GM19468 (cell line): ENCODE measurements around the gene C11orf52.

Source experiments
- ATAC-seq: cut with Tn5 transposase; IDR thresholded peaks from one replicate; pipeline ENCODE4 v1.9.1; 2021; ENCODE audit warnings: mild to moderate bottlenecking, moderate library complexity, moderate number of reproducible peaks; ENCODE audit not compliant: unreplicated experiment; ENCODE audit errors: extremely low read depth

Gene C11orf52

GRCh38 chr11:111935317-111936039 lies 16.8 kb downstream of the C11orf52 start:
- no peak for ATAC-seq

DNA sequence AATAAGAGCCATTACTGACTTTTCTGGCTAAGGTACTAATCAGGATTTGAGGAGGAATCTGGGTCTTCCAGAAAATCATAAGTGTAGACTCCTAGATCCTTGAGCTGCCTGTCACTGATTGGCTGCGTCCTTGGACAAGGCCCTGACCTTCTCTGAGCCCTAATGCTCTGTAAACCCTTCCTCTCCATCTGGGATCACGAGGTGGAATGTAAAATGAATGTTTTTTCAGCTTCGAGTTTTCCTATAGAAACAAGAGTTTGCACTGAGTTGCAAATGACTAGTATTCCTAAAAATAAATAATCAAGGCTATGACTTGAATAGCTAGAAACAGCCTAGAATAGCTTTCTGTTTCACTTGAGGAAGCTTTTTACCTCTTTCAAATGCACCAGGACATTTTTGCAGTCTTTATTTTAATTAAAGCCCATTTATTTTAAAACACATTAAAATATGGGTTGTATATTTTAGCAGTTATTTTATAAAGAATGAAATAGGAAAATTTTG lies 17.4 kb downstream of the C11orf52 start:
- no peak for ATAC-seq

DNA sequence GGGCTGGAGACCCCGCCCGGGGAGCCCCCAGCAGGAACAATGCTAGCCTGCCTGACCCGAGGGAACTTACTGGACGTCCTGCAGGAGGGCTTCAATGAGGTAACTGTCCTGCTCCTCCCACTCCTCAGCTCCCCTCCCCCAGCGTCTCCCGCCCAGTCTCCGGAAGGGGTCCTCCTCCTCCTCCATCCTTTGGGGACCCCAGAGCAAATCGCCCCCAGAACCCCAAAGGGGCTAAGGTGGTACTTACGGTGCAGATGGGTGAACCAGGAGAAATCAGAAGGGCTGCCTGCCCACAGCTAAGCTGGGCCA lies 18.7 kb downstream of the C11orf52 start:
- no peak for ATAC-seq

DNA sequence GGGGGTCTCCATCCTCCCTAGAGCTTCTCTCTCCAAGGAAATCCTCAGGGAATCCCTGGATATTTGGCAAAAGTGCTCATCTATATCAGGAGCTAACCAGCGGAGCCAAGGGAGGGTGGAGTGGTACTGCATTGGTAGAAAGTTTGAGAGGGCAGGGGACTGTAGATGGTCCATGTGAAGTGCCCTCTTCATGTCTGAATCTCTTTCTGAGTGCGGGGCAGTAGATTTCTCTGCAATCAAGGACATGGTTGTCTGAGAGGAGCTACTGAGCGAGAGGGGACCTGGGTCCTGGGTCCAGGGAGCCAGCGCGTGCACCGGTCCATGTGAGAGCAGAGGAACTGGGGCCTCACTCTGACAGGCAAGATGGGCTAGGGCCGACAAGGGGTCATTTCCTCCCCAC lies 19.1 kb downstream of the C11orf52 start:
- no peak for ATAC-seq

GRCh38 chr11:111938687-111939160 lies 20.0 kb downstream of the C11orf52 start:
- peak; percentile 49 for ATAC-seq

DNA sequence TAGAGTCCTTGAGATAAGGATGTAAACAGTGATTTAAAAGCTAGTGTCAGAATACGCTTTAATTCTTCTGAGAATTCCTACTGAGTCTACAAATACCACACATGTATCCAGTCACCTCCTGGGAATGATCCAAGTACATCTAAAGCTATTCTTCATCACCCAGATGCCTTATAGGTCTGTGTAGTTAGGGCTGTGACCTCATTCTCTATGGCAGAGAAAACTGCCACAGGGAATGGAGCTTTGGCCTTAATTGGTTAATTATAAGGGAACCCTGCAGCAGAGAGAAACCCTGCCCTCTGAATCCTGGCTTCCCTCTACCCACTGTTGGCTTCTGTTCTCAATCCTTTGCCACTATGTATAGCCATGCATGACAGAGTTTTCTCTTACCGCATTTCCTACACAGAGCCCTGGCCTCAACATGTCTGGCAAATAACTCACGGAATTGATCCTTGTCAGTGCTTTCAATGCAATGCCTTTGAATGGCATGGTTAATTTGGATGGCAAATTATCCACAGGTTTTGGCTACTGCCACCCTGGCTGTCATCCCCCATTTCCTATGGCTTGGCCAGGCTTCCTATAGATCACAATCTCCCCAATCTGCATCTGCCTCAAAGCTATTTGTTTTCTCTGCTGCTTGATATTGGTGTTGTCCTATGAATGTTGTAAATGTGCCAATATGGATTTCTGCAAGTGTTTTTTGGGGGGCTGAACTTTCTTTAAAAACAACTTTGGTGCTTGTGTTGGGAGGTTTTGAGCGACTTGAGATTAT lies 21.3 kb downstream of the C11orf52 start:
- ATAC-seq: no peak

DNA sequence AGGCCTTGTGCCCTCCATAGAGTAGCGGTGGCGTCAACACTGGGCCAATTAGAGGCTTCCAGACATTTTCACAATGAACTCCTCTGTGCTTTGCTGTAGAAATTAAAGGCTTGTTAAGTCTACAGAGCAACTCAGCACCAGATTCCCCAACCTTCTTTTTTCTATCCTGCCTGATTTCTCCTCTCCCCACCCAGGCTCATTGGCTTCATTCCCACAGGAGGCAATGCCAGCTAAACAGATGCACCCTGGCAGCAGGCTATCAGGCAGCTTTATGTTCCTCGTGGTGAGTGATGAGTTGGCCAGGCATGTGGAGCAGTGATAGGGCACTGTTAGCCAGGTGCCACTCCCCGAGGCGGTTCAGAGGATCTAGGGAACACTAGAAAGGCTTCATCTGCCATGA lies 23.2 kb downstream of the C11orf52 start:
- no peak for ATAC-seq

GRCh38 chr11:111942829-111943228 lies 24.1 kb downstream of the C11orf52 start:
- no peak for ATAC-seq

DNA sequence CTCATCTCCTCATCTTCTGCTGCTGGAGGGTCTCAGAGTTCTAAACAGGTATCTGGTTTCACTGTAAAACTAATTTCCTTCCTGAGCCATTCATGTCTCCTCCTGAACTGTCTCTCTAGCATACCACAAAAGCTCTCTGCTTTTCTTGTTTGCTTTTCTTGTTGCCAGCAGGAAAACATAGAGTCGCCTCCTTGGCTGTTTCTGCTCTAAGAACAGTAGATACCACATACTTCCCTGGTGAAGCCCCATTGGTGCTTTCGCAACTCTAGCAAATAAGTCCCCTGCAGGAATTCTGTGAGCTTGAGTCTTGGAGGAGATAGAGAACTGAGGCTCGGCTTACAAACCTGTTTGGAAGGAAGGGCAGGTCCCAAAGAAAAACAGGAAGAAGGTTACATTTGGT lies 25.4 kb downstream of the C11orf52 start:
- no peak for ATAC-seq

GRCh38 chr11:111944651-111945051 lies 25.9 kb downstream of the C11orf52 start:
- ATAC-seq: no peak

GRCh38 chr11:111945198-111945597 lies 26.5 kb downstream of the C11orf52 start:
- ATAC-seq: no peak

- ATAC-seq: no peak
Measured at GRCh38 chr11:111946499-111946898, 27.8 kb downstream of the C11orf52 start.

GRCh38 chr11:111947143-111947542 lies 28.4 kb downstream of the C11orf52 start:
- ATAC-seq: no peak

- ATAC-seq: no peak
Measured at GRCh38 chr11:111949519-111950426, 31.1 kb downstream of the C11orf52 start.

GRCh38 chr11:111951565-111951964 lies 32.9 kb downstream of the C11orf52 start:
- ATAC-seq: no peak

- ATAC-seq: no peak
Measured at GRCh38 chr11:111954154-111954553, 35.4 kb downstream of the C11orf52 start.

- ATAC-seq: no peak
Measured at GRCh38 chr11:111957663-111958444, 39.1 kb downstream of the C11orf52 start.

- ATAC-seq: no peak
Measured at GRCh38 chr11:111960916-111961315, 42.2 kb downstream of the C11orf52 start.

DNA sequence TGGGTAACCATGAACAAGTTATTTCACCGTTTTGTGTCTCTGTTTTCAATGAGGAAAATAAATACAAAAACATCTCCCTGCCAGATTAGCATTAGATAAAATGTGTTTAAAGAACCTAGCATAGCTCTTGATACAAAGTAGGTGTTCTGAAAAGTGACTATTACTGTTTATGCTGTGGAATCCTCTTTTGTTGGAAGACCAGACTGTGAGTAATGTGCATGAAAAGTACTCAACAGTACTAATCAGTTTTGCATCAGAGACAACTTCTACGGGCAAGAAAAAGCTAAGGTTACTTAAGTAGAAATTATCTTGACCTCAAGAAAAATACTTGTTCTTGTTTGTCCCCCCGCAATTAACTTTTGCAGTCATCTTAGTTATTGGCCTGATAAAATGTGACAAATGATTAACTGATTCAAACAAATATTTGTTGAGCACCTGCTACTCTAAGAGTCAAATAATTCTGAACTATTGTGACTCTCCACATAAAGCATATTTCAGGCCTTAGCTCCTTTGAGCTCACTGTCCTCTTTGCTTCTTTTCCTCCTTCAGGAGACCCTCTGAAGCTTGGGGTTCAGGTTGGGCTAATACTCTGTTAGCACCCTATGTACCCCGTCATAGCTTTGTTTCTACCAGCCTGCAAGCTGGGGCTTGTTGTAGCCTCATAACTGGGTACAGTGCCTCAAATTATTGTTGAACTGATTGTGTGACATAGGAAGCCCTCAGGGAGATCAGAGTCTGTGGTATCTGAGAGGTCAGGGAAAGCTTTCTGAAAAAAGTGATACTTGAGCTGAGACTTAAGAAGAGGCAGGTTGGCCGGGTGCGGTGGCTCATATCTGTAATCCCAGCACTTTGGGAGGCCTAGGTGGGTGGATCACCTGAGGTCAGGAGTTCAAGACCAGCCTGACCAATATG lies 42.9 kb downstream of the C11orf52 start:
- no peak for ATAC-seq
